ENCODE data around the gene TEX35.

TEX35 gene

DNA sequence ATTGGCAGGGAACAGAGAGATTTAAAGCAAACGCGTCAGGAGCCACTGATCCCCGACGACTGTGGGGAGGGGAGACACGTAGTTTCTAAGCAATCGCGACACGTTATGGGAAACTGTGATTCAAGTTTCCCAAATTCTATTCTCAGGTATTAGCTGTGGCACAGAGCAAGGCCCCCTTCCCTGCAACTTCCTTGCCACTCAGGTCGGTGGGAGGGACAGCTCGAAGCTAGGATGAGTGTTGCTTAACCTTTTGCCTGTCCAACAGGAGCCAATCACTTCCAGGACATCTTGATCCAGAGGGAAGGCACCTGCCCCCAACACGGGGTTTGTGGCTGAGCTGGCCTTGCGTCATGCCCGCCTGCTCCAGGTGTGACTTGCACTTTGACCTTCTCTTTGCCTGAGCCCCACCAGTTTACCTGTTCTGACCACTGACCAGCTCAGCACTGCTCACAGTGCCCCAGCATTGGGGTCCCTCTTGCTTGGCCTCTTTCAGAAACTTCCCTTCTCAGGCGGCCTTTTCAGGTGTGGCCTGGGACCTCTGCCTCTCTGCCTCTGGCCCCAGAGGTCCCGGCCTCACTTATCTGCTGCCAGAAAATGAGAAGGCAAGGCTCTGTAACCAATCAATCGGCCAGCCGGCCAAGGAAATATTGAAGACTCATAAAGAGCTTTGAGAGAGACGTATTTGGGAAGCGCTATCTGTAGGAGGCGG, 24.6 kb downstream of the TEX35 start:
- Histone ChIP-seq H3K4me1 (ENCODE audit: control insufficient read depth, insufficient read depth, low read length) (no peaks in the 10 kb centered on the region), H3K9me3 (ENCODE audit: control insufficient read depth, insufficient read depth, low read length) (no peaks in the 10 kb centered on the region), H3K4me3 (ENCODE audit: low read depth, low read length) (no peak overlapping the region), H3K27me3 (ENCODE audit: control insufficient read depth, insufficient read depth, low read length) (no peaks in the 10 kb centered on the region), H3K36me3 (ENCODE audit: control insufficient read depth, insufficient read depth, low read length) (peaks cover 2% of the 10 kb centered on the region), H3K9ac (ENCODE audit: low read depth, low read length) (no peak overlapping the region)

DNA sequence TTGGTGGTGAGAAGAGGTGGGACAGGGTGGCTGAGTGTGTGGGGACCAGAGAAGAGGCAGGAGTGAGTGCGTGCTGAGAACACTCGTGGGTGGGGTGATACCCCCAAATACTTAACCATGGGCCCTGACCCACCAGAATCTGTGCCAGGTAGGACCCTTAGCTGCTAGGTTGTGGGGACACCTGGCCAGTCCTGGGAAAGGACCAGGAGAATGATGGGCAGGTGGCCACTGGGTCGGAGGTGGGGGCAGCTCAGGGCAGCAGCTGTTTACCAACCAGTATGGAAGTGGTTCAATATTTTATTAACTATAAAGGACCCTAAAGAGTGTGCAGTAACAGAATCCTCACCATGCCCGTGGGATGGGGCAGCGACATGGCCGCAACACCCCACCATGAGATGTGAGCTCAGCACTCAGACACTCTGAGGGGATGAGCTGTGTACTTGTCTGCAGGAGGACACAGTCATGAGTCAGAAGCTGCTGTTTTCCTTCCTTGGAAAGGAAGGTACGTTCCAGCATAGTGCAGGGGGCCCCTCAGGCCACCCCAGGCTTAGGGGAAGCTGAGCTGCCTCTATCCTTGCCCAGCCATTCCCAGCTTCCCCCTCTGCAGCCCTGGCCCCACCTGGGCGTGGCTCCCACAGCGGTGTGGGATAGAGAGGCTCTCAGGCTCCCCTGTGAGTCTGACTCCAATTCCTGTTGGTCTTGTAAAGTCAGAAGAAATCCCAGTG, 25.4 kb downstream of the TEX35 start:
- Histone ChIP-seq H3K36me3 (ENCODE audit: control insufficient read depth, insufficient read depth, low read length) (peaks cover 2% of the 10 kb centered on the region), H3K4me3 (ENCODE audit: low read depth, low read length) (no peak overlapping the region), H3K9ac (ENCODE audit: low read depth, low read length) (no peak overlapping the region), H3K9me3 (ENCODE audit: control insufficient read depth, insufficient read depth, low read length) (no peaks in the 10 kb centered on the region), H3K27me3 (ENCODE audit: control insufficient read depth, insufficient read depth, low read length) (no peaks in the 10 kb centered on the region), H3K4me1 (ENCODE audit: control insufficient read depth, insufficient read depth, low read length) (peaks cover 2% of the 10 kb centered on the region)

- Histone ChIP-seq H3K4me3 (ENCODE audit: low read depth, low read length) (no peak overlapping the region), H3K4me1 (ENCODE audit: control insufficient read depth, insufficient read depth, low read length) (peaks cover 3% of the 10 kb centered on the region), H3K36me3 (ENCODE audit: control insufficient read depth, insufficient read depth, low read length) (peaks cover 2% of the 10 kb centered on the region), H3K9me3 (ENCODE audit: control insufficient read depth, insufficient read depth, low read length) (no peaks in the 10 kb centered on the region), H3K9ac (ENCODE audit: low read depth, low read length) (no peak overlapping the region), H3K27me3 (ENCODE audit: control insufficient read depth, insufficient read depth, low read length) (no peaks in the 10 kb centered on the region)
Observed at GRCh38 chr1:178539291-178539690, 26.4 kb downstream of the TEX35 start.

DNA sequence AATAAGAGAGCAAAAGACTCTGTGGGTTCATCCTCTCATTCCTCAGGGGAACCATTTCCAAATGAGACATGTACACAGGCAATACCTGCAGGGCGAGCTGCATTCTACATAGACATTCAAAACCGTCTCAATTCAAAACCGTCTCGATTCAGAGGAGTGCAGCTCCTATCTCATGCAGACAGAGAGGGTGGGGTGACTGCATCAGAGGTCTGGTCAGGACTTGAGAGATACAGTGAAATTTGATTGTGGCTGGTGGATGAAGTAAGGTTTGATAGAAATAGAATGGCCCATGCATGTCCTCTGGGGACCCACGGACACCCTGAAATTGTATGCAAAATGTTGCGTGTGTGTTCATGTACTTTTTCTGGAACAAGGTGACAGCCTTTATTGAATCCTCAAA, 27.3 kb downstream of the TEX35 start:
- Histone ChIP-seq H3K27me3 (ENCODE audit: control insufficient read depth, insufficient read depth, low read length) (no peaks in the 10 kb centered on the region), H3K9me3 (ENCODE audit: control insufficient read depth, insufficient read depth, low read length) (no peaks in the 10 kb centered on the region), H3K9ac (ENCODE audit: low read depth, low read length) (no peak overlapping the region), H3K4me3 (ENCODE audit: low read depth, low read length) (no peak overlapping the region), H3K4me1 (ENCODE audit: control insufficient read depth, insufficient read depth, low read length) (peaks cover 3% of the 10 kb centered on the region), H3K36me3 (ENCODE audit: control insufficient read depth, insufficient read depth, low read length) (peaks cover 2% of the 10 kb centered on the region)

DNA sequence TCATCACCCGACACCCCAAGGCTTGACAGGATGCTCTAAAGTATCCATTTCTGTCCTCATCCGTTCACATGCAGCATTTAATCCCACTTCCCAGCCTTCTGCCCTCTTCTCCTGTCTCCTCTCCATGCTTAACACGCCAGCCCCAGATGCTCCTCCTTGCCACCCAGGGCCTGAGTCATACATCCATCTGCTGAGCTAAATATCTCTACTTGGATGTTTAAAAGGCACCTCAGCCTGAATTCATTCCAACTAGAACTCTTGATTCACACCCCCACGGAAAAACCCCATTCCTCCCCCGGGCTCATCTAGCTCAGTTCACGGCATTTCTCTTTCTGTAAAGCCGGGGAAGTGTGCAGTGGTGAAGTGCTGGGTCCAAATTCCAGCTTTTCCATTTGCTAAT, 27.7 kb downstream of the TEX35 start:
- H3K4me3 ChIP-seq (ENCODE audit: low read depth, low read length) = no peak overlapping the region
- H3K36me3 ChIP-seq (ENCODE audit: control insufficient read depth, insufficient read depth, low read length) = peaks cover 2% of the 10 kb centered on the region
- H3K27me3 ChIP-seq (ENCODE audit: control insufficient read depth, insufficient read depth, low read length) = no peaks in the 10 kb centered on the region
- peaks cover 3% of the 10 kb centered on the region for H3K4me1 ChIP-seq (ENCODE audit: control insufficient read depth, insufficient read depth, low read length)
- no peaks in the 10 kb centered on the region for H3K9me3 ChIP-seq (ENCODE audit: control insufficient read depth, insufficient read depth, low read length)
- H3K9ac ChIP-seq (ENCODE audit: low read depth, low read length) = no peak overlapping the region

- peaks cover 2% of the 10 kb centered on the region for H3K36me3 ChIP-seq (ENCODE audit: control insufficient read depth, insufficient read depth, low read length)
- no peaks in the 10 kb centered on the region for H3K27me3 ChIP-seq (ENCODE audit: control insufficient read depth, insufficient read depth, low read length)
- H3K9me3 ChIP-seq (ENCODE audit: control insufficient read depth, insufficient read depth, low read length) = no peaks in the 10 kb centered on the region
- H3K4me1 ChIP-seq (ENCODE audit: control insufficient read depth, insufficient read depth, low read length) = peaks cover 3% of the 10 kb centered on the region
- peak overlapping the region; percentile 85 for H3K9ac ChIP-seq (ENCODE audit: low read depth, low read length)
- H3K4me3 ChIP-seq (ENCODE audit: low read depth, low read length) = peak overlapping the region; percentile 100
Observed at GRCh38 chr1:178541379-178541778, 28.5 kb downstream of the TEX35 start.

DNA sequence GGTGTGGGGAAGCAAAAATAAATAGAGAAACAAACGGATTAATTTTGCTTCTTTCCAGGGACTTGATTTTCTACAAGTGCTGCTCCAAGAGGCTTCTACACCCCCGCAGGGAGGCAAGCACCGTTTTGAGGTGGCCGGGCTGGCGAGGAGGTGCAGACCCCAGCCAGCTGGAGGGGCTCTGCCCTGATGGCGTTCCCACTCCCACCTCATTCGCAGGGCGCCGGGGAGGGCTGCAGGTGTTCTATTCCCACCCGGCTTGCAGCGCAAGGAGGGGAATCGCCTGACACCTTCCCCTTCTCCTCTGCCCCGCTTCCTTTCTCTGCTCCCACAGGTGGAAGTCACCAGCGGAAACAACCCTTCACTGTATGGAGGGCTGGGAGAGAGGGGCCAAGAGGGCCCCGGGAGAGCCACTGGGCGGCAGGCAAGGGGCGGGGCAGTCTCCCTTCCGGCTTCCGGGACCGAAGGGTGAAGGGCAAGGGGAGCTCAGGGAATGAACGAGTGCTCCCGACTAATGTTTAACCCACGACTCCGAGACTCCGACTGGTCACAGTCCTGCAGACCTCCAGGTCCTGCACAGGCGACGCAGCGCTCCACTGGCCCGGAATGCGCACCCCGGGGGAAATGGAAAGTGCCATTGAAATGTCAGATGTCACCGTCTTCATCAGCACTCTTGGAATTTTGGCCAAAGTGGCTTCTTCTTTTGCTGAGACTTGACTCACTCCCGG, 29.1 kb downstream of the TEX35 start:
- Histone ChIP-seq H3K4me1 (ENCODE audit: control insufficient read depth, insufficient read depth, low read length) (peaks cover 3% of the 10 kb centered on the region), H3K36me3 (ENCODE audit: control insufficient read depth, insufficient read depth, low read length) (peaks cover 2% of the 10 kb centered on the region), H3K9me3 (ENCODE audit: control insufficient read depth, insufficient read depth, low read length) (no peaks in the 10 kb centered on the region)

DNA sequence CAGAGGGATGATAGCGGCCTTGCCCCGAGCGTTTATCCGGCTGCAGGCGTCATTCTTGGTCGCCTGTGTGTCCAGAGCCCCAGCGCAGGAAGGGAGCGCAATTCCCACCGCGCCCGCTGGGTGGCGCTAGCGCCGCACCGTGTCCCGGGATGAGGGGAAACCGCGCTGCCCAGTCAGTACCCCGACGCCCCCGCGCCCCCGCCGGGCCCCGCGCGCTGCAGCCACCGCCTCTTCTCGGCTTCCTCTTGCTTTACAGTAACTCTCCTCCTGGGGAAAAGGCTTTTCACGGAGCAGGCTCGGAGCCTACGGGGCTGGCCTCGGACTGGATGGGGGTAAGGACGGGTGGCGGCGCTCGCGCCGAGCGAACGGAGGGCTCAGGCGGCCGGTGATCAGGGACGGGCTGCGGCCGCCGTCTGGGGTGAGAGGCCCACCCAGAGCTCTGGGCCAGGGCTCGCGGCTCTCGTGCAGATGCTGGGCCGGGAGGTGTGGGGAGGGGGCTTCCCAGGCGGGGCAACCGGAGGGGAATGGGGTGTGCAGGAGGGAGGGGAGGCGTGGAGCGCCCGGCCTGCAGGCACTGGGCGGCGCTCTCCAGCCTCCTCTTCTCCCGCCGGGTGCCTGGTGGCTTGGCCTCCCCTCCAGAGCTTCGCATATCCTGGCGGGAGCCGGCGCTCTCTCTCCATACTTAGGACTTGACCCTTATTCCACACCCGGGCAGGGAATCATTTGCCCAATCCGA, 29.8 kb downstream of the TEX35 start:
- Histone ChIP-seq H3K4me1 (ENCODE audit: control insufficient read depth, insufficient read depth, low read length) (peaks cover 3% of the 10 kb centered on the region), H3K27me3 (ENCODE audit: control insufficient read depth, insufficient read depth, low read length) (no peaks in the 10 kb centered on the region), H3K9me3 (ENCODE audit: control insufficient read depth, insufficient read depth, low read length) (no peaks in the 10 kb centered on the region), H3K4me3 (ENCODE audit: low read depth, low read length) (peak overlapping the region; percentile 100), H3K36me3 (ENCODE audit: control insufficient read depth, insufficient read depth, low read length) (peaks cover 2% of the 10 kb centered on the region), H3K9ac (ENCODE audit: low read depth, low read length) (peak overlapping the region; percentile 85)

More for the DNA sequence above, 29.1 kb downstream of the TEX35 start:
- Histone ChIP-seq H3K4me3 (ENCODE audit: low read depth, low read length) (peak overlapping the region; percentile 100), H3K9ac (ENCODE audit: low read depth, low read length) (peak overlapping the region; percentile 85), H3K27me3 (ENCODE audit: control insufficient read depth, insufficient read depth, low read length) (no peaks in the 10 kb centered on the region)

- Histone ChIP-seq H3K36me3 (ENCODE audit: control insufficient read depth, insufficient read depth, low read length) (peaks cover 2% of the 10 kb centered on the region), H3K4me1 (ENCODE audit: control insufficient read depth, insufficient read depth, low read length) (peaks cover 3% of the 10 kb centered on the region), H3K4me3 (ENCODE audit: low read depth, low read length) (peak overlapping the region; percentile 100), H3K9ac (ENCODE audit: low read depth, low read length) (peak overlapping the region; percentile 70), H3K27me3 (ENCODE audit: control insufficient read depth, insufficient read depth, low read length) (no peaks in the 10 kb centered on the region), H3K9me3 (ENCODE audit: control insufficient read depth, insufficient read depth, low read length) (no peaks in the 10 kb centered on the region)
Observed at GRCh38 chr1:178543290-178543607, 30.3 kb downstream of the TEX35 start.

DNA sequence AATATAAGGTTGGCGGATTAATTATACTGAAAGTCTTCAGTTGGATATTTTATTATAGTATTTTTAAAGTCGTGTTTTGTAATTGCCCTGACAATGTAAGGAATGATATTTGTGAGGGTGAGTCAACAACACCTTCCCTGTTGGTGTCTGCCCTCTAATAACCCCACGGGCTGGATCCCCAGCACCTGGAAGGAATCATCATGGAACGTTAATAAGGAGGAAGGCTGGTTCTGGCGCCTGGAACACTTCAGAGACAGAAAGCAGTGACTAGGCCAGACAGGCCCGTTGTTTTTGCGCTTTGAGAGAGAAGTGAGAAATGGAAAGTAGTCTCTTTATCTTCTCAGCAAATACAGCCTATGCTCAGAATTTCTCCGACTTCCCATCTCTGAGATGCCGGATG, 31.6 kb downstream of the TEX35 start:
- Histone ChIP-seq H3K4me1 (ENCODE audit: control insufficient read depth, insufficient read depth, low read length) (peaks cover 3% of the 10 kb centered on the region), H3K27me3 (ENCODE audit: control insufficient read depth, insufficient read depth, low read length) (no peaks in the 10 kb centered on the region), H3K4me3 (ENCODE audit: low read depth, low read length) (no peak overlapping the region), H3K36me3 (ENCODE audit: control insufficient read depth, insufficient read depth, low read length) (peaks cover 2% of the 10 kb centered on the region), H3K9ac (ENCODE audit: low read depth, low read length) (no peak overlapping the region), H3K9me3 (ENCODE audit: control insufficient read depth, insufficient read depth, low read length) (no peaks in the 10 kb centered on the region)

DNA sequence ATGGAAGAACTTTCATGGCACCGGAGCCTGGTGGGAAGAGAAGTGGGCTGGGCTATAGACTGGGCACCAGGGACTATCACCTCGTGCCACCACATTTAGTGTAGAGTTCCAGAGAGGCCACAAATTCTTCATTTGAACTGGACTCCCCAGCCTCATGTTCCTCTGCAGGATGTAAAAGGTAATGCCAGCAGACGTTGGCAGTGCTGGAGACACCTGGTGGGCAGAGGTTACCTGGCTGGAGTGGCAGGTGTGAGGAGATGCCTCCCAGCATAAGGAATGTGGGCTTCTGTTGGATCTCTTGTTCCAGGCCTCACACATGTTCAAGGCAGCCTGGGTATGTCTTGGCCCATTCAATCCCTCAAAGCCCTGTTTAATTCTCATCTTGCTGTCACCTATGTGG, 35.2 kb downstream of the TEX35 start:
- no peak overlapping the region for H3K9ac ChIP-seq (ENCODE audit: low read depth, low read length)
- no peaks in the 10 kb centered on the region for H3K9me3 ChIP-seq (ENCODE audit: control insufficient read depth, insufficient read depth, low read length)
- no peaks in the 10 kb centered on the region for H3K36me3 ChIP-seq (ENCODE audit: control insufficient read depth, insufficient read depth, low read length)
- H3K4me3 ChIP-seq (ENCODE audit: low read depth, low read length) = no peak overlapping the region
- H3K27me3 ChIP-seq (ENCODE audit: control insufficient read depth, insufficient read depth, low read length) = no peaks in the 10 kb centered on the region
- peaks cover 3% of the 10 kb centered on the region for H3K4me1 ChIP-seq (ENCODE audit: control insufficient read depth, insufficient read depth, low read length)

Measured in iPS-15b (cell line).